ENCODE measurements around the gene OSBPL9. TPM values are rescaled to one million over a fixed set of nuclear protein-coding genes. Genes with fewer than 3 reads are reported as not detected.
A peak's percentile ranks its signal among the peaks of the same experiment; 100 is the strongest.

Gene OSBPL9
- total RNA-seq, 1 donor from 2014 or later = 103 TPM

- H3K36me3 Mint-ChIP-seq = peaks cover 1% of the 10 kb centered on the region
- H3K4me1 Mint-ChIP-seq = peaks cover 28% of the 10 kb centered on the region
- TF ChIP-seq CTCF (IDR thresholded peaks at IDR 0.05; ENCODE audit: unreplicated experiment) = no peak
- H3K9me3 Mint-ChIP-seq = no peaks in the 10 kb centered on the region
- H3K27me3 Mint-ChIP-seq (ENCODE audit: low read depth) = no peaks in the 10 kb centered on the region
- no peak overlapping the region for H3K4me3 Mint-ChIP-seq
- no peak for DNase-seq (ENCODE audit: low spot score in 2 of 2, unreplicated experiment in 2 of 2)
- peak overlapping the region; percentile 35 for H3K27ac Mint-ChIP-seq
Measured at GRCh38 chr1:51666478-51666877, 49.6 kb downstream of the OSBPL9 start.

- Mint-ChIP-seq H3K4me1 (peaks cover 20% of the 10 kb centered on the region), H3K27ac (no peak overlapping the region), H3K9me3 (no peaks in the 10 kb centered on the region), H3K27me3 (ENCODE audit: low read depth) (no peaks in the 10 kb centered on the region), H3K36me3 (no peaks in the 10 kb centered on the region), H3K4me3 (no peak overlapping the region)
- no peak for TF ChIP-seq CTCF (IDR thresholded peaks at IDR 0.05; ENCODE audit: unreplicated experiment)
- no peak for DNase-seq (ENCODE audit: low spot score in 2 of 2, unreplicated experiment in 2 of 2)
Measured at GRCh38 chr1:51667561-51667960, 50.7 kb downstream of the OSBPL9 start.

GRCh38 chr1:51669272-51669671, 52.4 kb downstream of the OSBPL9 start:
- H3K9me3 Mint-ChIP-seq = no peaks in the 10 kb centered on the region

GRCh38 chr1:51669816-51670215, 52.9 kb downstream of the OSBPL9 start:
- Mint-ChIP-seq H3K4me3 (no peak overlapping the region), H3K36me3 (no peaks in the 10 kb centered on the region), H3K4me1 (peaks cover 20% of the 10 kb centered on the region), H3K27ac (peak overlapping the region; percentile 43), H3K9me3 (no peaks in the 10 kb centered on the region), H3K27me3 (ENCODE audit: low read depth) (no peaks in the 10 kb centered on the region)
- TF ChIP-seq CTCF (IDR thresholded peaks at IDR 0.05; ENCODE audit: unreplicated experiment) = no peak
- no peak for DNase-seq (ENCODE audit: low spot score in 2 of 2, unreplicated experiment in 2 of 2)

More at GRCh38 chr1:51669272-51669671, 52.4 kb downstream of the OSBPL9 start:
- no peaks in the 10 kb centered on the region for H3K27me3 Mint-ChIP-seq (ENCODE audit: low read depth)
- H3K27ac Mint-ChIP-seq = no peak overlapping the region
- no peaks in the 10 kb centered on the region for H3K36me3 Mint-ChIP-seq
- H3K4me3 Mint-ChIP-seq = no peak overlapping the region
- no peak for TF ChIP-seq CTCF (IDR thresholded peaks at IDR 0.05; ENCODE audit: unreplicated experiment)
- peaks cover 20% of the 10 kb centered on the region for H3K4me1 Mint-ChIP-seq
- DNase-seq (ENCODE audit: low spot score in 2 of 2, unreplicated experiment in 2 of 2) = no peak

GRCh38 chr1:51671527-51672325, 54.8 kb downstream of the OSBPL9 start:
- Mint-ChIP-seq H3K27me3 (ENCODE audit: low read depth) (no peaks in the 10 kb centered on the region), H3K27ac (no peak overlapping the region), H3K4me1 (peaks cover 13% of the 10 kb centered on the region), H3K36me3 (no peaks in the 10 kb centered on the region), H3K4me3 (no peak overlapping the region), H3K9me3 (no peaks in the 10 kb centered on the region)
- TF ChIP-seq CTCF (IDR thresholded peaks at IDR 0.05; ENCODE audit: unreplicated experiment) = no peak
- DNase-seq (ENCODE audit: low spot score in 2 of 2, unreplicated experiment in 2 of 2) = no peak

Measured in mesothelial cell of epicardium (in vitro differentiated cells).